SK-N-SH (cell line): ENCODE data around the gene TAF11L14.
"Not testable (repeated sequence)": the region's sequence is repeated elsewhere in the genome, so short reads cannot be mapped to it uniquely, and the experiment has no call there.

ENCODE experiments used
- NFIC ChIP-seq: IDR thresholded peaks from 2 replicates; pipeline ENCODE4 v1.4.0; 2012; ENCODE audit warnings: borderline replicate concordance
- TF ChIP-seq, protein P1 (sequence below): fragments of 200-600 bp; sonication (generic); IDR thresholded peaks from 2 replicates; pipeline ENCODE4 v1.6.1; 2017; ENCODE audit warnings: antibody characterized with exemption, mild to moderate bottlenecking, moderate library complexity

DNA sequence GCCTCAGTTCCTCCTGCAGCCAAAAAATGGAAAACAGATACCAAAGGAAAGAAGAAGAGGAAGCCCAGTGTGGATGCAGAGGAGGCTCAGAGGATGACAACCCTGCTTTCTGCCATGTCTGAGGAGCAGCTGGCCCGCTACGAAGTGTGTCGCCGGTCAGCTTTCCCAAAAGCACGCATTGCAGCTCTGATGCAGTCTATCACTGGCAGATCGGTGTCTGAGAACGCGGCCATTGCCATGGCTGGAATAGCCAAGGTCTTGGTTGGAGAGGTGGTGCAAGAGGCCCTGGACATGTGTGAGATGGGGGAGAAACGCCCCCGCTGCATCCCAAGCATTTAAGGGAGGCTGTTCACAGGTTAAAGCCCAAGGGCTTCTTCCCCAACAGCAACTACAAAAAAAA, 15.0 kb downstream of the TAF11L14 start:
- TF ChIP-seq NFIC, result not testable (repeated sequence)
- TF ChIP-seq, protein P1, sequence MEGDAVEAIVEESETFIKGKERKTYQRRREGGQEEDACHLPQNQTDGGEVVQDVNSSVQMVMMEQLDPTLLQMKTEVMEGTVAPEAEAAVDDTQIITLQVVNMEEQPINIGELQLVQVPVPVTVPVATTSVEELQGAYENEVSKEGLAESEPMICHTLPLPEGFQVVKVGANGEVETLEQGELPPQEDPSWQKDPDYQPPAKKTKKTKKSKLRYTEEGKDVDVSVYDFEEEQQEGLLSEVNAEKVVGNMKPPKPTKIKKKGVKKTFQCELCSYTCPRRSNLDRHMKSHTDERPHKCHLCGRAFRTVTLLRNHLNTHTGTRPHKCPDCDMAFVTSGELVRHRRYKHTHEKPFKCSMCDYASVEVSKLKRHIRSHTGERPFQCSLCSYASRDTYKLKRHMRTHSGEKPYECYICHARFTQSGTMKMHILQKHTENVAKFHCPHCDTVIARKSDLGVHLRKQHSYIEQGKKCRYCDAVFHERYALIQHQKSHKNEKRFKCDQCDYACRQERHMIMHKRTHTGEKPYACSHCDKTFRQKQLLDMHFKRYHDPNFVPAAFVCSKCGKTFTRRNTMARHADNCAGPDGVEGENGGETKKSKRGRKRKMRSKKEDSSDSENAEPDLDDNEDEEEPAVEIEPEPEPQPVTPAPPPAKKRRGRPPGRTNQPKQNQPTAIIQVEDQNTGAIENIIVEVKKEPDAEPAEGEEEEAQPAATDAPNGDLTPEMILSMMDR, result not testable (repeated sequence)
